ENCODE data around the gene ITPRID2. TPM values are rescaled to one million over a fixed set of nuclear protein-coding genes. Genes with fewer than 3 reads are reported as not detected.

ITPRID2 gene
- total RNA-seq, 4 donors from 2014 or later: 38.7 to 91.9 (median 42.5) TPM

DNA sequence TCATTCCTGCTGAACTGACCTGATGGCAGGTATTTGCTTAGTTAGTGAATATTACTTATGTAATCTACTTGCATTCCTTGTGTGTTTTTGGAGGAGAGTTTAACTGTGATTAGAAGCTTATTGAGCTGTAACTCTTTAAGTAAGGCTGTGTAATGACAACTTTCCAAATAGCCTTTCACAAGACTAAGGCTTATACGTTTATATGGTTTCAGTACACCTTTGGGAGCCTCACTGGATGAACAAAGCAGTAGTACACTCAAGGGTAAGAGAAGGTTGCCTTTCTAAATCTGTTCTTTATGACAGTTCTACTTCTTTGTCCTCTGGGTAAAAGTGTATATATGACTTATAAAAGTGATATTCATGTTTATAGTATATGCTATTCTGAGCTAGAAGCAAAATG is 4.3 kb downstream of the ITPRID2 start:
- no peaks in the 10 kb centered on the region for H3K9me3 ChIP-seq
- no peak overlapping the region for H3K27ac ChIP-seq
- in situ Hi-C loops (cut with MboI; ENCODE audit: low sequenced_read_pairs in 4 of 4): no loop called here
- TF ChIP-seq POLR2A (IDR thresholded peaks at IDR 0.05): no peak
- TF ChIP-seq, protein P1, sequence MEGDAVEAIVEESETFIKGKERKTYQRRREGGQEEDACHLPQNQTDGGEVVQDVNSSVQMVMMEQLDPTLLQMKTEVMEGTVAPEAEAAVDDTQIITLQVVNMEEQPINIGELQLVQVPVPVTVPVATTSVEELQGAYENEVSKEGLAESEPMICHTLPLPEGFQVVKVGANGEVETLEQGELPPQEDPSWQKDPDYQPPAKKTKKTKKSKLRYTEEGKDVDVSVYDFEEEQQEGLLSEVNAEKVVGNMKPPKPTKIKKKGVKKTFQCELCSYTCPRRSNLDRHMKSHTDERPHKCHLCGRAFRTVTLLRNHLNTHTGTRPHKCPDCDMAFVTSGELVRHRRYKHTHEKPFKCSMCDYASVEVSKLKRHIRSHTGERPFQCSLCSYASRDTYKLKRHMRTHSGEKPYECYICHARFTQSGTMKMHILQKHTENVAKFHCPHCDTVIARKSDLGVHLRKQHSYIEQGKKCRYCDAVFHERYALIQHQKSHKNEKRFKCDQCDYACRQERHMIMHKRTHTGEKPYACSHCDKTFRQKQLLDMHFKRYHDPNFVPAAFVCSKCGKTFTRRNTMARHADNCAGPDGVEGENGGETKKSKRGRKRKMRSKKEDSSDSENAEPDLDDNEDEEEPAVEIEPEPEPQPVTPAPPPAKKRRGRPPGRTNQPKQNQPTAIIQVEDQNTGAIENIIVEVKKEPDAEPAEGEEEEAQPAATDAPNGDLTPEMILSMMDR (IDR thresholded peaks at IDR 0.05 in 4 of 5, conservative IDR thresholded peaks at IDR 0.05 in 1 of 5): no peak
- H3K27me3 ChIP-seq: no peaks in the 10 kb centered on the region
- H3K4me3 ChIP-seq: no peak overlapping the region
- H3K36me3 ChIP-seq: peaks cover 0 to 26% of the 10 kb centered on the region in 2 donors
- ATAC-seq (no peak), DNase-seq (no peak)
- intact Hi-C loops (cut with DNase I; ENCODE audit: low total_unique reads): loop anchor here (10.0 kb wide), 2 partner anchors 169 to 1229 kb away; partner anchors contain the start of gene NUP35
- peaks cover 36 to 49% of the 10 kb centered on the region in 2 donors for H3K4me1 ChIP-seq

DNA sequence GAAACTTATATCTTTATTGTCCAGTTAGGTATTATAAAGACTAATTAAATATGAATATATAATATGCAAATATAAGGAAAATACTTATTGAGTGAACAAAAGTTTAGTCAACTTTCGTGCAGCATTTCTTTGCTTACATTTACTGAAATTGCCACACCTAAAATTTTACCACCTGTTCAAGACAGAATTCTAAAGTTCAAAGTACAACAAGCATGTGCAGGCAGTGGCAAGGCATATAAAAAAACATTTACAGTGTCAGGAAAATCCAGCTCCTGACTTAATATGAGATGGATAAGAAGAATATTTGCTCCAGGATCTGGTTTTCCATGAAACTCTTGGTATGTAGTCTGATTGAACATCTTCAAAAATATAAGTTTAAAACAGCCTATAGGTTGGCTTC is 4.8 kb downstream of the ITPRID2 start:
- H3K4me3 ChIP-seq: no peak overlapping the region
- H3K27ac ChIP-seq: no peak overlapping the region
- intact Hi-C loops (cut with DNase I; ENCODE audit: low total_unique reads): loop anchor here (10.0 kb wide), 2 partner anchors 169 to 1229 kb away; partner anchors contain the start of gene NUP35
- no peaks in the 10 kb centered on the region for H3K9me3 ChIP-seq
- H3K4me1 ChIP-seq: peaks cover 34 to 44% of the 10 kb centered on the region in 2 donors
- in situ Hi-C loops (cut with MboI; ENCODE audit: low sequenced_read_pairs in 4 of 4): no loop called here
- no peaks in the 10 kb centered on the region for H3K27me3 ChIP-seq
- peaks cover 0 to 31% of the 10 kb centered on the region in 2 donors for H3K36me3 ChIP-seq
- no peak for ATAC-seq
- no peak for TF ChIP-seq POLR2A (IDR thresholded peaks at IDR 0.05)
- TF ChIP-seq, protein P1 (IDR thresholded peaks at IDR 0.05 in 4 of 5, conservative IDR thresholded peaks at IDR 0.05 in 1 of 5): no peak
- DNase-seq: no peak

DNA sequence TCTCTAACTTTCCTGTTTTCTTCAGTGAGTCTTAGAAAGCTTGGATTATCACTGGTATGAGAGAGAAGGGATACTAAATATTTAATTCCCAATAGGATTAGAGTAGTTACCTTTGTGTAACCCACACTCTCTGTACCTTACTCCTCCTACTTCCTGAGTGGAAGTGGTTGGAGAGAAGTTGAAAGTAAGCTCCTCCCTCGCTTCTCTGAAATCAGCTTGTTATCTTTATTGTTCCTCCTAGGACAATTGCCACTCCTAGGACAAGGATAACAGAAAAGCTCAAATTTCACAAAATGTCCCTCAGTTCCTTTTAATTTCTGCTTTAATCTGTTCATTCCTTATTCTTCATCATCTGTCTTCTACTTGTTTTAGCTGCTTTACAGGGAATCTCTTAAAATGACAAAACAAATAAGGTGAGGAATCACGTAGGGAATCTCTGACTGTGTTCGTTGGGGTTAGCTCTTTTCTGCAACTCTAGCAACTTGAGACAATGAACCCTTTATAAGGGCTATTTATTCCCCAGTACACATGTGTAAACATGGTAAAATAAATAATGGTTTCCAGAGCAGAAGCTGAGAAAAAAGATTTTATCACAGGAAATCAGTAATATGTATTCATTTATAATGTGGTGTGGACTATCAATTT is 8.6 kb downstream of the ITPRID2 start:
- H3K36me3 ChIP-seq: peaks cover 0 to 63% of the 10 kb centered on the region in 2 donors

DNA sequence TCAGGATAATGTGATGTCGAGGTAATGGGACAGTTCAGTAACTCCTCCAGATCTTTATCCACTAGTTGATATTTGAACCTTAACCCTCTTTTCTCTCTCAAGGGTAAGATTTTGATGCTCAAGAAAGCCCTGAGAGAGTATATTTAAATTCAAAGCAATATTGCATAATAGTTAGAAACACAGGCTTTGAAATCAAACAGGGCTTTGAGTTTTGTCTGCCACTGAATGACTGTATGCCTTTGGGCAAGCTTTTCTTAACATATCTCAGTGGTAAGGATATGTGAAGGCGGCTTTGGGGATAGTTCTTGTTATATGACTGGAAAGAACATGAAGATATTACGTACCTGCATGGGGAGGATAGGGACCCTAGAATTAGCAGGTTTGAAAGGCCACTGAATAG is 11.1 kb downstream of the ITPRID2 start:
- H3K4me1 ChIP-seq: peaks cover 0 to under 1% of the 10 kb centered on the region in 2 donors
- H3K9me3 ChIP-seq: no peaks in the 10 kb centered on the region
- TF ChIP-seq, protein P1 (IDR thresholded peaks at IDR 0.05 in 4 of 5, conservative IDR thresholded peaks at IDR 0.05 in 1 of 5): no peak
- TF ChIP-seq POLR2A (IDR thresholded peaks at IDR 0.05): no peak
- peaks cover 0 to 68% of the 10 kb centered on the region in 2 donors for H3K36me3 ChIP-seq
- no peak overlapping the region for H3K4me3 ChIP-seq
- DNase-seq (no peak), ATAC-seq (no peak)
- intact Hi-C loops (cut with DNase I; ENCODE audit: low total_unique reads) (loop anchor here (2.0 kb wide), 1 partner anchor 160 kb away; no protein-coding TSS in a partner anchor), in situ Hi-C loops (cut with MboI; ENCODE audit: low sequenced_read_pairs in 4 of 4) (loop anchor here in 2 of 4 donors (10.0 to 25.0 kb wide), 2 partner anchors 158 to 165 kb away; no protein-coding TSS in a partner anchor)
- no peak overlapping the region for H3K27ac ChIP-seq
- no peaks in the 10 kb centered on the region for H3K27me3 ChIP-seq

More for the DNA sequence above, 8.6 kb downstream of the ITPRID2 start:
- ATAC-seq: no peak
- in situ Hi-C loops (cut with MboI; ENCODE audit: low sequenced_read_pairs in 4 of 4) (loop anchor here in 2 of 4 donors (10.0 to 25.0 kb wide), 2 partner anchors 155 to 163 kb away; no protein-coding TSS in a partner anchor), intact Hi-C loops (cut with DNase I; ENCODE audit: low total_unique reads) (no loop called here)
- no peaks in the 10 kb centered on the region for H3K9me3 ChIP-seq
- no peak overlapping the region for H3K27ac ChIP-seq
- peaks cover 16 to 22% of the 10 kb centered on the region in 2 donors for H3K4me1 ChIP-seq
- DNase-seq: no peak
- H3K27me3 ChIP-seq: no peaks in the 10 kb centered on the region
- no peak overlapping the region for H3K4me3 ChIP-seq
- TF ChIP-seq POLR2A (IDR thresholded peaks at IDR 0.05): no peak
- TF ChIP-seq, protein P1 (IDR thresholded peaks at IDR 0.05 in 4 of 5, conservative IDR thresholded peaks at IDR 0.05 in 1 of 5): no peak
